ENCODE data around the gene MRPL3. TPM values are rescaled to one million over a fixed set of nuclear protein-coding genes. Genes with fewer than 3 reads are reported as not detected.

The MRPL3 gene
- total and polyA plus RNA-seq, 2 donors (not counting 1 experiment from before 2014, with no cell fraction given) = 18.5 to 50.1 TPM

DNA sequence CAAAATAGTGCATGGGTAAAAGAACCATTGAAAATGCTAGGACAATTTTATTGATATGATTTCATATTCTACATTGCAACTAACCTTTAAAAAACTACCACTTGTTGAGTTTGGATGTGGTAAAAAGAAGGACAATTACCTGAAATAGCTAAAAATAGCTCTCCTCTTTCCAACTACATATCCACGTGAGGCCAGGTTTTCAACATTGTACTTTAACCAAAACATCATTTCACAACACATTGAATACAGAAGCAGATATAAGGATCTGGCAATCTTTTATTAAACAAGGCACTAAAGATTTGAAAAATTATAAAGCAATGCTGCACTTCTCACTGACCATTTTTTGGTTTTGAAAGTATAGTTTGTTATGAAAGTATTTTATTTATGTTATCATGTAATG is 28.1 kb upstream of the MRPL3 start:
- intact Hi-C loops (cut with micrococcal nuclease) = no loop called here
- no CpG with 5 or more reads among the region's 1 CpG for WGBS (ENCODE audit: insufficient coverage)
- POLR2A ChIA-PET = no interaction called here
- no peak overlapping the region for H3K27ac ChIP-seq (ENCODE audit: low read length in 2 of 2)
- H3K4me1 ChIP-seq (ENCODE audit: control insufficient read depth in 2 of 2, insufficient read depth in 2 of 2, low read length in 2 of 2) = no peaks in the 10 kb centered on the region
- Mint-ChIP-seq H3K27me3 (peaks cover 43% of the 10 kb centered on the region), H3K27ac (no peak overlapping the region), H3K4me1 (no peaks in the 10 kb centered on the region), H3K4me3 (no peak overlapping the region), H3K9me3 (ENCODE audit: insufficient read depth) (peaks cover 5% of the 10 kb centered on the region)
- H4K20me1 ChIP-seq (ENCODE audit: control insufficient read depth, insufficient read depth, low read length, poor library complexity, severe bottlenecking) = no peaks in the 10 kb centered on the region
- peaks cover 0 to 9% (median 0%) of the 10 kb centered on the region in 3 donors for H3K9me3 ChIP-seq (ENCODE audit: control extremely low read depth in 1 of 3, control insufficient read depth in 2 of 3, insufficient read depth in 1 of 3, low read length in 2 of 3)
- H3K27me3 ChIP-seq (replicated peaks in 1 of 4; ENCODE audit: control extremely low read depth in 1 of 4, control insufficient read depth in 3 of 4, insufficient read depth in 4 of 4, low read length in 3 of 4) = peaks cover 0 to 11% (median 0%) of the 10 kb centered on the region in 4 experiments
- H2AFZ ChIP-seq (ENCODE audit: insufficient read depth, low read depth, low read length, poor library complexity, severe bottlenecking) = no peak overlapping the region
- no peak for TF ChIP-seq EZH2 (IDR thresholded peaks at IDR 0.05; ENCODE audit: borderline replicate concordance, insufficient read depth, low read depth, low read length, poor library complexity, severe bottlenecking)
- TF ChIP-seq, protein P1, sequence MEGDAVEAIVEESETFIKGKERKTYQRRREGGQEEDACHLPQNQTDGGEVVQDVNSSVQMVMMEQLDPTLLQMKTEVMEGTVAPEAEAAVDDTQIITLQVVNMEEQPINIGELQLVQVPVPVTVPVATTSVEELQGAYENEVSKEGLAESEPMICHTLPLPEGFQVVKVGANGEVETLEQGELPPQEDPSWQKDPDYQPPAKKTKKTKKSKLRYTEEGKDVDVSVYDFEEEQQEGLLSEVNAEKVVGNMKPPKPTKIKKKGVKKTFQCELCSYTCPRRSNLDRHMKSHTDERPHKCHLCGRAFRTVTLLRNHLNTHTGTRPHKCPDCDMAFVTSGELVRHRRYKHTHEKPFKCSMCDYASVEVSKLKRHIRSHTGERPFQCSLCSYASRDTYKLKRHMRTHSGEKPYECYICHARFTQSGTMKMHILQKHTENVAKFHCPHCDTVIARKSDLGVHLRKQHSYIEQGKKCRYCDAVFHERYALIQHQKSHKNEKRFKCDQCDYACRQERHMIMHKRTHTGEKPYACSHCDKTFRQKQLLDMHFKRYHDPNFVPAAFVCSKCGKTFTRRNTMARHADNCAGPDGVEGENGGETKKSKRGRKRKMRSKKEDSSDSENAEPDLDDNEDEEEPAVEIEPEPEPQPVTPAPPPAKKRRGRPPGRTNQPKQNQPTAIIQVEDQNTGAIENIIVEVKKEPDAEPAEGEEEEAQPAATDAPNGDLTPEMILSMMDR (IDR thresholded peaks at IDR 0.05) = no peak
- H3K9ac ChIP-seq (ENCODE audit: low read length) = no peak overlapping the region
- no peaks in the 10 kb centered on the region for H3K36me3 ChIP-seq (replicated peaks in 1 of 2; ENCODE audit: control extremely low read depth in 1 of 2, control insufficient read depth in 1 of 2, extremely low read depth in 1 of 2, insufficient read depth in 2 of 2, low read length in 1 of 2)
- H3K4me3 ChIP-seq (ENCODE audit: control extremely low read depth in 1 of 5, extremely low read depth in 1 of 5, insufficient read depth in 1 of 5, low read depth in 2 of 5, low read length in 4 of 5) = no peak overlapping the region
- ATAC-seq (ENCODE audit: low read depth) (no peak), DNase-seq (no peak)
- H3K4me2 ChIP-seq (replicated peaks; ENCODE audit: low read depth, low read length, poor library complexity, severe bottlenecking) = no peak overlapping the region
- CTCF ChIA-PET = no interaction called here
- H3K79me2 ChIP-seq (ENCODE audit: control insufficient read depth, insufficient read depth, low read length) = no peaks in the 10 kb centered on the region

DNA sequence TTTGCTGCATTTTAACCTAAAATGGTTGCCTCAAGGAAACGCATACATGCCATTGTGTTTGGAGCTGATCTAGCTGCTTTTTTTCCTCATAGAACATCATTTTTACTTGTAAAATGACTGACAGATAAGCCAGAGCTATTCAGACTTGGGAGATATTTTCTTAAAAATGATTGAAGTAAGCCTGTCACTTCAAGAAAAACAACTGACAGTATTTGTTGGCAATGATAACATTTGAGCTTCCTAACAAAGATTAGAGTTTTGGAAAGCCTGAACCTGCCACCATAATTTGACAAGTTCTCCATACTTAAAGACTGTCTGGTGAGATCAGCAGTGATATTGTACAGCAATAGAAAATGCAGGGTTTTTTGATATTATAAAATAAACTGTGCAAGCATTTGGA is 27.6 kb upstream of the MRPL3 start:
- CTCF ChIA-PET = no interaction called here

More for the DNA sequence above, 27.6 kb upstream of the MRPL3 start:
- Histone ChIP-seq H3K4me2 (replicated peaks; ENCODE audit: low read depth, low read length, poor library complexity, severe bottlenecking) (no peak overlapping the region), H2AFZ (ENCODE audit: insufficient read depth, low read depth, low read length, poor library complexity, severe bottlenecking) (no peak overlapping the region), H3K27me3 (replicated peaks in 1 of 4; ENCODE audit: control extremely low read depth in 1 of 4, control insufficient read depth in 3 of 4, insufficient read depth in 4 of 4, low read length in 3 of 4) (peaks cover 0 to 14% (median 0%) of the 10 kb centered on the region in 4 experiments), H3K4me1 (ENCODE audit: control insufficient read depth in 2 of 2, insufficient read depth in 2 of 2, low read length in 2 of 2) (no peaks in the 10 kb centered on the region), H3K9ac (ENCODE audit: low read length) (no peak overlapping the region), H3K4me3 (ENCODE audit: control extremely low read depth in 1 of 5, extremely low read depth in 1 of 5, insufficient read depth in 1 of 5, low read depth in 2 of 5, low read length in 4 of 5) (no peak overlapping the region), H4K20me1 (ENCODE audit: control insufficient read depth, insufficient read depth, low read length, poor library complexity, severe bottlenecking) (no peaks in the 10 kb centered on the region), H3K27ac (ENCODE audit: low read length in 2 of 2) (no peak overlapping the region), H3K9me3 (ENCODE audit: control extremely low read depth in 1 of 3, control insufficient read depth in 2 of 3, insufficient read depth in 1 of 3, low read length in 2 of 3) (peaks cover 0 to 9% (median 0%) of the 10 kb centered on the region in 3 donors), H3K36me3 (replicated peaks in 1 of 2; ENCODE audit: control extremely low read depth in 1 of 2, control insufficient read depth in 1 of 2, extremely low read depth in 1 of 2, insufficient read depth in 2 of 2, low read length in 1 of 2) (no peaks in the 10 kb centered on the region), H3K79me2 (ENCODE audit: control insufficient read depth, insufficient read depth, low read length) (no peaks in the 10 kb centered on the region)
- Mint-ChIP-seq H3K4me1 (no peaks in the 10 kb centered on the region), H3K4me3 (no peak overlapping the region), H3K27ac (no peak overlapping the region), H3K27me3 (peaks cover 41% of the 10 kb centered on the region), H3K9me3 (ENCODE audit: insufficient read depth) (peaks cover 5% of the 10 kb centered on the region)
- POLR2A ChIA-PET = no interaction called here
- TF ChIP-seq, protein P1 (IDR thresholded peaks at IDR 0.05) = no peak
- no peak for TF ChIP-seq EZH2 (IDR thresholded peaks at IDR 0.05; ENCODE audit: borderline replicate concordance, insufficient read depth, low read depth, low read length, poor library complexity, severe bottlenecking)
- intact Hi-C loops (cut with micrococcal nuclease) = no loop called here
- no CpG with 5 or more reads among the region's 1 CpG for WGBS (ENCODE audit: insufficient coverage)
- DNase-seq = no peak
- ATAC-seq (ENCODE audit: low read depth) = no peak
